Fibroblast of lung (primary cell): ENCODE measurements around the gene TTLL4. TPM values are rescaled to one million over a fixed set of nuclear protein-coding genes. Genes with fewer than 3 reads are reported as not detected.
A peak's percentile ranks its signal among the peaks of the same experiment; 100 is the strongest.

Source experiments
- DNase-seq, 2 donors: peaks; one replicate each; pipeline versions ENCODE4 v3.0.0 to v3.0.0-alpha.2; 2010; ENCODE audit warnings: low read depth in 2 of 2
- H2AFZ ChIP-seq: 2 replicates; pipeline ENCODE4 v1.5.1; 2012; ENCODE audit warnings: low read length, control low read depth, inconsistent platforms
- H3K27ac ChIP-seq: 2 replicates; pipeline ENCODE4 v1.5.1; 2011; ENCODE audit warnings: low read length, control low read depth; ENCODE audit not compliant: insufficient read depth
- H3K27me3 ChIP-seq: 2 replicates; pipeline ENCODE4 v1.5.1; 2011; ENCODE audit warnings: mild to moderate bottlenecking, low read length; ENCODE audit not compliant: control insufficient read depth, insufficient read depth
- H3K36me3 ChIP-seq: 2 replicates; pipeline ENCODE4 v1.5.1; 2011; ENCODE audit warnings: low read length; ENCODE audit not compliant: control insufficient read depth, insufficient read depth
- H3K4me1 ChIP-seq: 2 replicates; pipeline ENCODE4 v1.5.1; 2011; ENCODE audit warnings: low read length; ENCODE audit not compliant: control insufficient read depth, insufficient read depth; ENCODE audit errors: extremely low read depth
- H3K4me2 ChIP-seq: 2 replicates; pipeline ENCODE4 v1.5.1; 2011; ENCODE audit warnings: low read length, control low read depth; ENCODE audit not compliant: insufficient read depth; ENCODE audit errors: extremely low read depth
- H3K4me3 ChIP-seq, 4 experiments: fragments of 200-600 bp in 1 of 4; sonication (generic) in 1 of 4; replicated peaks in 1 of 4; 2 replicates each; pipeline ENCODE4 v1.5.1; 2011 to 2016; ENCODE audit warnings: low read length in 4 of 4, low read depth in 3 of 4, mild to moderate bottlenecking in 3 of 4, control low read depth in 2 of 4, inconsistent platforms in 1 of 4, mixed read lengths in 1 of 4; ENCODE audit not compliant: insufficient read depth in 1 of 4; ENCODE audit errors: control extremely low read depth in 1 of 4
- H3K79me2 ChIP-seq: 2 replicates; pipeline ENCODE4 v1.5.1; 2012; ENCODE audit warnings: mild to moderate bottlenecking, low read length, inconsistent platforms; ENCODE audit not compliant: control insufficient read depth, insufficient read depth
- H3K9ac ChIP-seq: 2 replicates; pipeline ENCODE4 v1.5.1; 2011; ENCODE audit warnings: mild to moderate bottlenecking, low read length, control low read depth; ENCODE audit not compliant: insufficient read depth
- H3K9me3 ChIP-seq: 2 replicates; pipeline ENCODE4 v1.5.1; 2012; ENCODE audit warnings: low read depth, low read length; ENCODE audit not compliant: control insufficient read depth, insufficient read depth
- H4K20me1 ChIP-seq: 2 replicates; pipeline ENCODE4 v1.5.1; 2011; ENCODE audit warnings: low read length; ENCODE audit not compliant: control insufficient read depth, insufficient read depth; ENCODE audit errors: extremely low read depth
- EZH2 ChIP-seq: IDR thresholded peaks from 2 replicates; pipeline ENCODE4 v1.5.1; 2012; ENCODE audit warnings: low read length, control low read depth, mild to moderate bottlenecking; ENCODE audit errors: missing control alignments
- polyA plus RNA-seq, 2 donors: library from polyadenylated mRNA; depleted of rRNA in 1 of 2; stranded (reverse) in 1 of 2; unstranded in 1 of 2; fragments of >200 nt; gene quantifications; 2 replicates each; pipeline ENCODE4 v1.2.1, GENCODE V29; 2011 to 2012; ENCODE audit warnings: missing spikeins in 1 of 2
- total RNA-seq: library from RNA; depleted of rRNA; stranded (reverse); fragments of >200 nt; gene quantifications from 2 replicates; pipeline ENCODE4 v1.2.1, GENCODE V29; 2014
- TF ChIP-seq, protein P1 (sequence below), 2 donors: IDR thresholded peaks in 1 of 2; conservative IDR thresholded peaks in 1 of 2; 1 replicate in 1 of 2; 2 replicates in 1 of 2; pipeline ENCODE4 v1.5.1; 2011 to 2012; ENCODE audit warnings: low read length in 2 of 2, control low read depth in 1 of 2, inconsistent platforms in 1 of 2, low read depth in 1 of 2, mild to moderate bottlenecking in 1 of 2

TTLL4 gene
- total and polyA plus RNA-seq, 2 donors (not counting 1 experiment from before 2014, with no cell fraction given), result 6.1 to 9.4 TPM

DNA sequence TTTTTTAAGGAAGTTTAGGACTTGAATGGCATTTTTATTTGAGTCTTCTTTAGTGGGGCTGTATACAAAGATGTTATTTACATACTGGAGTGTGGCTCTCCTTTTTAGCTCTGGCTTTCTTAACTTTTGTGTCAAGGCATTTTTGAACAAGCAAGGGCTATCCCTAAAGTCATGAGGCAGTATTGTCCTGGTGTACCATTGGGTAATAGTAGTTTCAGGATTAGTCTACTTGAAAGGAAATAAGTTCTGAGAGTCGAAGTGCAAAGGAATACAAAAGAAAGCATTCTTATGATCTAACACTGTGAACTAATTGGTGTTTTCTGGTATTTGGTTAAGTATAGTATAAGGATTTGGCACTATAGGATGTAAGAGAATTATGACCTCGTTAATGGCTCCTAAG is 69.4 kb downstream of the TTLL4 start:
- Histone ChIP-seq H3K27me3 (peaks cover 2% of the 10 kb centered on the region), H3K4me3 (no peak overlapping the region), H3K79me2 (no peaks in the 10 kb centered on the region), H3K4me1 (peaks cover 2% of the 10 kb centered on the region), H3K4me2 (no peak overlapping the region), H3K9me3 (no peaks in the 10 kb centered on the region), H4K20me1 (no peaks in the 10 kb centered on the region), H2AFZ (no peak overlapping the region), H3K27ac (no peak overlapping the region), H3K36me3 (no peaks in the 10 kb centered on the region), H3K9ac (no peak overlapping the region)
- no peak for DNase-seq
- TF ChIP-seq, protein P1, sequence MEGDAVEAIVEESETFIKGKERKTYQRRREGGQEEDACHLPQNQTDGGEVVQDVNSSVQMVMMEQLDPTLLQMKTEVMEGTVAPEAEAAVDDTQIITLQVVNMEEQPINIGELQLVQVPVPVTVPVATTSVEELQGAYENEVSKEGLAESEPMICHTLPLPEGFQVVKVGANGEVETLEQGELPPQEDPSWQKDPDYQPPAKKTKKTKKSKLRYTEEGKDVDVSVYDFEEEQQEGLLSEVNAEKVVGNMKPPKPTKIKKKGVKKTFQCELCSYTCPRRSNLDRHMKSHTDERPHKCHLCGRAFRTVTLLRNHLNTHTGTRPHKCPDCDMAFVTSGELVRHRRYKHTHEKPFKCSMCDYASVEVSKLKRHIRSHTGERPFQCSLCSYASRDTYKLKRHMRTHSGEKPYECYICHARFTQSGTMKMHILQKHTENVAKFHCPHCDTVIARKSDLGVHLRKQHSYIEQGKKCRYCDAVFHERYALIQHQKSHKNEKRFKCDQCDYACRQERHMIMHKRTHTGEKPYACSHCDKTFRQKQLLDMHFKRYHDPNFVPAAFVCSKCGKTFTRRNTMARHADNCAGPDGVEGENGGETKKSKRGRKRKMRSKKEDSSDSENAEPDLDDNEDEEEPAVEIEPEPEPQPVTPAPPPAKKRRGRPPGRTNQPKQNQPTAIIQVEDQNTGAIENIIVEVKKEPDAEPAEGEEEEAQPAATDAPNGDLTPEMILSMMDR (conservative IDR thresholded peaks at IDR 0.05 in 1 of 2, IDR thresholded peaks at IDR 0.05 in 1 of 2; ENCODE audit: low read depth in 1 of 2, low read length in 2 of 2), result no peak
- no peak for TF ChIP-seq EZH2

DNA sequence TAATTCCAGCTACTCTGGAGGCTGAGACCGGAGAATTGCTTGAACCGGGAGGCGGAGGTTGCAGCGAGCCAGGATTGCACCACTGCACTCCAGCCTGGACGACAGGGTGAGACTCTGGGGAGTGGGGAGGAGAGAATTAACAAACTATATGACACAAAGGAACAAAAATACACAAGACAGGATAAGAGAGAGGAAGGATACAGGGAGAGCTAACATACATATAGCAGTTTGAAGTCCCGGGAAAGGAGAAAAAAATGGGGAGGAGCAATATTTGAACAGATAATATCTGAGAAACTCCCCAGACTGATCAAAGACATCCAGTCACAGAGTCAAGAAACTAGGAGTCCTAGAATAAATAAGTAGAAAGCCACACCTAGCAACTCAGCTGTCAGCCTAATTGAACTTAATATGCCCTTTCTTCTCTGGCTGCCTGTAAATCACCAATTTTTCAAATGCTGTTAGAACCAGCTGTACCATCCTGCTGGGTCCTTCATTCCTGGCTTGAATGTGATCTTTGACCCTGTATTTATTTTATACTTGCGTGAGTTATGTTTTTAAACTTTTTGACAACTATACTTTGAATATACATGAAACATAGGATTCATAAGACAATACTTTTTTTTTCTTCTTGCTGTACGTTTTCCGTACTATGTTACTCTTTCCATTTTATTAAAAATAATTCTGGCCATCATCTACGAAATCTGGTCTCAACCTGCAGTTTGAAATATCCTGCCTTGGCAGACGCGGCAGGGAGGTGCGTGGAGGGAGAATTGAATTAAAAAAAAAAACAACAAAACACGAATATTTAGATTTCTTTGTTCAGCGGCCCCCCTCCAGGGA is 70.4 kb downstream of the TTLL4 start:
- Histone ChIP-seq H3K9me3 (no peaks in the 10 kb centered on the region), H3K79me2 (no peaks in the 10 kb centered on the region), H3K36me3 (no peaks in the 10 kb centered on the region), H3K4me1 (peaks cover 2% of the 10 kb centered on the region), H3K27ac (no peak overlapping the region), H2AFZ (peak overlapping the region; percentile 77), H3K9ac (peak overlapping the region; percentile 62), H3K4me3 (peak overlapping the region; percentile 53 to 83 (median 68)), H4K20me1 (no peaks in the 10 kb centered on the region), H3K27me3 (peaks cover 2% of the 10 kb centered on the region), H3K4me2 (peak overlapping the region; percentile 72)
- DNase-seq, result peak in 1 of 2 donors; percentile 28
- no peak for TF ChIP-seq EZH2
- TF ChIP-seq, protein P1 (conservative IDR thresholded peaks at IDR 0.05 in 1 of 2, IDR thresholded peaks at IDR 0.05 in 1 of 2; ENCODE audit: low read depth in 1 of 2, low read length in 2 of 2), result no peak

DNA sequence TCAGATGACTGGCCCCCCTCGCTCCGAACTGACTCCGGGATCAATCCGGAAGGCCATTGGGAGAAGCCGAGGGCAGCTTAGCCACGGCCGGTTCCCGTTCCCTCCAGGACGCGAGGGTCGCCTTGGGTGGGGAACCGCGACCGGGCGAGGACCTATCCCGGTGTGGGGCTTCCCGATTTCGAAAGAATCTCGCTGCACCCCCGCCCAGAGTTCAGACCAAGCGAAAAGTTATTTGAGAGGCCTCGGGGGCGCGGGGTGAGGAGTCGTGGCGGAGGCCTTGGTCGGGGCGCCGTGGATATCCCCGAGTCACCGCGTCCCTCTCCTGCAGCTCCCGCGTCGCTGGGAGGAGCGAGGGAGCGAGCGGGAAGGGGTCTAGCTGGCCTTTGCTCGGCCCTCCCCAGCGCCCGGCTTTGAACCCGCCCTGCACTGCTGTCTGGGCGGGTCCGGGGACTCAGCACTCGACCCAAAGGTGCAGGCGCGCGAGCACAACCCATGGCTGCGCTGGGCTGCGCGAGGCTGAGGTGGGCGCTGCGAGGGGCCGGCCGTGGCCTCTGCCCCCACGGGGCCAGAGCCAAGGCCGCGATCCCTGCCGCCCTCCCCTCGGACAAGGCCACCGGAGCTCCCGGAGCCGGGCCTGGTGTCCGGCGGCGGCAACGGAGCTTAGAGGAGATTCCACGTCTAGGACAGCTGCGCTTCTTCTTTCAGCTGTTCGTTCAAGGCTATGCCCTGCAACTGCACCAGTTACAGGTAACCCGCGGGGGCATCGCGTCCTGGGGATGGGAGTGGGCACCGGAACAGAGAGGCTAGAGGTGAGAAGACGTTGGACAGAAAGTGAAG is 71.3 kb downstream of the TTLL4 start, which contains the start of gene CYP27A1:
TSS of gene CYP27A1 (plus strand) at position 457 of the 837 bp plus-strand sequence. CDS start at position 493, 36 bp downstream.
- Histone ChIP-seq H4K20me1 (no peaks in the 10 kb centered on the region), H3K4me3 (peak within 1 kb of the TSS; percentile 53 to 83 (median 68)), H3K4me1 (peaks cover 2% of the 10 kb centered on the region), H3K4me2 (peak within 1 kb of the TSS; percentile 72), H3K27me3 (peaks cover 2% of the 10 kb centered on the region), H2AFZ (peak within 1 kb of the TSS; percentile 77), H3K79me2 (no peaks in the 10 kb centered on the region), H3K36me3 (no peaks in the 10 kb centered on the region), H3K9me3 (no peaks in the 10 kb centered on the region), H3K9ac (peak within 1 kb of the TSS; percentile 62), H3K27ac (peak within 1 kb of the TSS; percentile 32)
- DNase-seq, result peak; percentile 24 to 52
- no peak for TF ChIP-seq EZH2
- TF ChIP-seq, protein P1 (conservative IDR thresholded peaks at IDR 0.05 in 1 of 2, IDR thresholded peaks at IDR 0.05 in 1 of 2; ENCODE audit: low read depth in 1 of 2, low read length in 2 of 2), result no peak
